NCI-H524 treated with DMSO at 0.1 percent for 48 hours (cell line): Measurements from ENCODE around the gene BRD1.

Experiments
- DNase-seq: peaks from one replicate; lab custom pipeline; 2025; lab: John Stamatoyannopoulos, UW

BRD1 gene

GRCh38 chr22:49751318-49751965, 76.2 kb downstream of the BRD1 start:
- DNase-seq: no peak

- DNase-seq: no peak
Measured at GRCh38 chr22:49749885-49750510, 77.7 kb downstream of the BRD1 start.

- DNase-seq: no peak
Measured at GRCh38 chr22:49749227-49749626, 78.4 kb downstream of the BRD1 start.

- DNase-seq: no peak
Measured at GRCh38 chr22:49748514-49748913, 79.2 kb downstream of the BRD1 start.

GRCh38 chr22:49747716-49748115, 80.0 kb downstream of the BRD1 start:
- DNase-seq: no peak

GRCh38 chr22:49747130-49747529, 80.5 kb downstream of the BRD1 start:
- no peak for DNase-seq

GRCh38 chr22:49746065-49746464, 81.6 kb downstream of the BRD1 start:
- DNase-seq: no peak

GRCh38 chr22:49740242-49740641, 87.4 kb downstream of the BRD1 start:
- no peak for DNase-seq

GRCh38 chr22:49739138-49739537, 88.5 kb downstream of the BRD1 start:
- DNase-seq: no peak

GRCh38 chr22:49738566-49738965, 89.1 kb downstream of the BRD1 start:
- no peak for DNase-seq

- DNase-seq: no peak
Measured at GRCh38 chr22:49738006-49738405, 89.7 kb downstream of the BRD1 start.

GRCh38 chr22:49737101-49737551, 90.5 kb downstream of the BRD1 start:
- DNase-seq: no peak

- no peak for DNase-seq
Measured at GRCh38 chr22:49736538-49736937, 91.1 kb downstream of the BRD1 start.

- DNase-seq: no peak
Measured at GRCh38 chr22:49735901-49736421, 91.7 kb downstream of the BRD1 start.

GRCh38 chr22:49735411-49735900, 92.2 kb downstream of the BRD1 start:
- DNase-seq: no peak

- no peak for DNase-seq
Measured at GRCh38 chr22:49734882-49735281, 92.8 kb downstream of the BRD1 start.

- DNase-seq: no peak
Measured at GRCh38 chr22:49734390-49734789, 93.3 kb downstream of the BRD1 start.

- no peak for DNase-seq
Measured at GRCh38 chr22:49733631-49734030, 94.0 kb downstream of the BRD1 start.

- DNase-seq: no peak
Measured at GRCh38 chr22:49730656-49731055, 97.0 kb downstream of the BRD1 start.

- DNase-seq: no peak
Measured at GRCh38 chr22:49728570-49729271, 99.0 kb downstream of the BRD1 start.

- DNase-seq: no peak
Measured at GRCh38 chr22:49727881-49728569, 99.6 kb downstream of the BRD1 start.

GRCh38 chr22:49727191-49727880, 100.3 kb downstream of the BRD1 start:
- no peak for DNase-seq
